Astrocyte (in vitro differentiated cells and primary cell): ENCODE data around the gene CTDP1. TPM values are rescaled to one million over a fixed set of nuclear protein-coding genes. Genes with fewer than 3 reads are reported as not detected.

ENCODE experiments used
- DNase-seq: peaks from one replicate; pipeline ENCODE4 v3.0.0-alpha.2; 2010; ENCODE audit warnings: low read depth
- FAIRE-seq: peaks from 2 replicates; lab custom pipeline; 2011; peaks lifted over from hg19 to GRCh38; lab: Jason Lieb, UNC
- H2AFZ ChIP-seq: 2 replicates; pipeline ENCODE4 v1.6.0; 2012; ENCODE audit warnings: low read depth, low read length, inconsistent platforms
- H3K27ac ChIP-seq: 2 replicates; pipeline ENCODE4 v1.5.1; 2011; ENCODE audit warnings: low read depth, low read length, inconsistent platforms
- H3K27me3 ChIP-seq: 2 replicates; pipeline ENCODE4 v1.6.0; 2011; ENCODE audit warnings: low read length, inconsistent platforms; ENCODE audit not compliant: insufficient read depth
- H3K36me3 ChIP-seq: 2 replicates; pipeline ENCODE4 v1.5.1; 2011; ENCODE audit warnings: low read length, inconsistent platforms; ENCODE audit not compliant: insufficient read depth
- H3K4me1 ChIP-seq: 2 replicates; pipeline ENCODE4 v1.5.1; 2011; ENCODE audit warnings: low read length, inconsistent platforms; ENCODE audit not compliant: insufficient read depth
- H3K4me2 ChIP-seq: 2 replicates; pipeline ENCODE4 v1.6.0; 2012; ENCODE audit warnings: low read length, inconsistent platforms
- H3K4me3 ChIP-seq: 2 replicates; pipeline ENCODE4 v1.5.1; 2011; ENCODE audit warnings: low read depth, mild to moderate bottlenecking, low read length, inconsistent platforms; ENCODE audit not compliant: insufficient read depth
- H3K79me2 ChIP-seq: 2 replicates; pipeline ENCODE4 v1.6.0; 2012; ENCODE audit warnings: mild to moderate bottlenecking, low read length, inconsistent platforms; ENCODE audit not compliant: insufficient read depth
- H3K9ac ChIP-seq: 2 replicates; pipeline ENCODE4 v1.6.0; 2012; ENCODE audit warnings: mild to moderate bottlenecking, low read length, inconsistent platforms
- H3K9me3 ChIP-seq: 2 replicates; pipeline ENCODE4 v1.5.1; 2012; ENCODE audit warnings: low read depth, mild to moderate bottlenecking, low read length, inconsistent platforms; ENCODE audit not compliant: insufficient read depth
- H4K20me1 ChIP-seq: 2 replicates; pipeline ENCODE4 v1.6.0; 2012; ENCODE audit warnings: low read length, inconsistent platforms; ENCODE audit not compliant: insufficient read depth
- H3K27ac Mint-ChIP-seq: one replicate; pipeline ENCODE4 v1.8.0; 2021; ENCODE audit warnings: mild to moderate bottlenecking, mixed read lengths; ENCODE audit not compliant: unreplicated experiment
- H3K27me3 Mint-ChIP-seq: one replicate; pipeline ENCODE4 v1.8.0; 2021; ENCODE audit warnings: low read depth, mixed read lengths; ENCODE audit not compliant: unreplicated experiment
- H3K36me3 Mint-ChIP-seq: one replicate; pipeline ENCODE4 v1.8.0; 2021; ENCODE audit warnings: low read depth, mixed read lengths; ENCODE audit not compliant: unreplicated experiment
- H3K4me1 Mint-ChIP-seq: one replicate; pipeline ENCODE4 v1.8.0; 2021; ENCODE audit warnings: low read depth, mixed read lengths; ENCODE audit not compliant: unreplicated experiment
- H3K4me3 Mint-ChIP-seq: one replicate; pipeline ENCODE4 v1.8.0; 2021; ENCODE audit warnings: mild to moderate bottlenecking, moderate library complexity, mixed read lengths; ENCODE audit not compliant: unreplicated experiment
- H3K9me3 Mint-ChIP-seq: one replicate; pipeline ENCODE4 v1.8.0; 2021; ENCODE audit warnings: mild to moderate bottlenecking, mixed read lengths; ENCODE audit not compliant: unreplicated experiment
- CTCF ChIP-seq: IDR thresholded peaks from 2 replicates; pipeline ENCODE4 v1.5.1; 2011; ENCODE audit warnings: low read depth, mild to moderate bottlenecking, inconsistent platforms, low read length, moderate library complexity; ENCODE audit not compliant: insufficient read depth
- EZH2 ChIP-seq: IDR thresholded peaks from 2 replicates; pipeline ENCODE4 v1.6.1; 2012; ENCODE audit warnings: mild to moderate bottlenecking, low read length, inconsistent platforms; ENCODE audit not compliant: insufficient read depth
- total RNA-seq: library from RNA; stranded (reverse); gene quantifications from 2 replicates; pipeline ENCODE4 v1.2.1, GENCODE V29; 2021

The CTDP1 gene
- total RNA-seq, 1 donor from 2014 or later: 31.7 TPM

DNA sequence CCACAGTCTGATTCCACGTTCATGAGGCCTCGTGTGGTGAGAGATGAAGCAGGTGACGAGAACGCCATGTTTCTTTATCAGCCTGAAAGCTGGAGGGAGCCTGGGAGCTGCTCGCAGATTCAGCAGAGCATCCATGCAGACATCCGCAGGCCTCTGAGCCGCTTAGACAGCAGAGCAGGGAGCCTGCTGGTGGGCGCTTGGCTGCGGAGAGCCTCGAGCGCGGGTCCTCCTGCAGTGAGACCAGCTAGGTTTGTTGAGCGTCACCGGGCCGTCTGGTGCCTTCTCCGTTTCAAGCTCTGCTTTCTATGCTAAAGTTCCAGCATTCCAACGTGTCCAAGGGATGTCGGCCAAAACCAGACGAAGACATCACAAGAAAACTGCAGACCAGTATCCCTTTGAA, 27.6 kb downstream of the CTDP1 start:
- Histone ChIP-seq H3K4me3 (no peak overlapping the region), H3K36me3 (peaks cover 21% of the 10 kb centered on the region), H3K4me2 (no peak overlapping the region), H2AFZ (no peak overlapping the region), H3K9me3 (no peaks in the 10 kb centered on the region), H3K9ac (no peak overlapping the region), H3K4me1 (no peaks in the 10 kb centered on the region), H3K27ac (no peak overlapping the region), H4K20me1 (peaks cover 27% of the 10 kb centered on the region), H3K27me3 (no peaks in the 10 kb centered on the region), H3K79me2 (peaks cover 16% of the 10 kb centered on the region)
- Mint-ChIP-seq H3K27ac (no peak overlapping the region), H3K27me3 (no peaks in the 10 kb centered on the region), H3K4me3 (no peak overlapping the region), H3K9me3 (no peaks in the 10 kb centered on the region), H3K4me1 (no peaks in the 10 kb centered on the region), H3K36me3 (peaks cover 26% of the 10 kb centered on the region)
- no peak for FAIRE-seq
- DNase-seq: no peak
- TF ChIP-seq CTCF: no peak
- TF ChIP-seq EZH2: no peak

- Histone ChIP-seq H3K27me3 (no peaks in the 10 kb centered on the region), H3K79me2 (peaks cover 16% of the 10 kb centered on the region), H3K9ac (no peak overlapping the region), H3K4me1 (no peaks in the 10 kb centered on the region), H3K36me3 (peaks cover 21% of the 10 kb centered on the region), H3K4me3 (no peak overlapping the region), H3K27ac (no peak overlapping the region), H3K9me3 (no peaks in the 10 kb centered on the region), H3K4me2 (no peak overlapping the region), H4K20me1 (peaks cover 27% of the 10 kb centered on the region), H2AFZ (no peak overlapping the region)
- no peaks in the 10 kb centered on the region for H3K27me3 Mint-ChIP-seq
- FAIRE-seq (no peak), DNase-seq (no peak)
- H3K4me3 Mint-ChIP-seq: no peak overlapping the region
- peaks cover 26% of the 10 kb centered on the region for H3K36me3 Mint-ChIP-seq
- TF ChIP-seq CTCF (no peak), EZH2 (no peak)
- H3K9me3 Mint-ChIP-seq: no peaks in the 10 kb centered on the region
- H3K27ac Mint-ChIP-seq: no peak overlapping the region
- H3K4me1 Mint-ChIP-seq: no peaks in the 10 kb centered on the region
These were observed 28.1 kb downstream of the CTDP1 start for GRCh38 chr18:79707671-79708070.

DNA sequence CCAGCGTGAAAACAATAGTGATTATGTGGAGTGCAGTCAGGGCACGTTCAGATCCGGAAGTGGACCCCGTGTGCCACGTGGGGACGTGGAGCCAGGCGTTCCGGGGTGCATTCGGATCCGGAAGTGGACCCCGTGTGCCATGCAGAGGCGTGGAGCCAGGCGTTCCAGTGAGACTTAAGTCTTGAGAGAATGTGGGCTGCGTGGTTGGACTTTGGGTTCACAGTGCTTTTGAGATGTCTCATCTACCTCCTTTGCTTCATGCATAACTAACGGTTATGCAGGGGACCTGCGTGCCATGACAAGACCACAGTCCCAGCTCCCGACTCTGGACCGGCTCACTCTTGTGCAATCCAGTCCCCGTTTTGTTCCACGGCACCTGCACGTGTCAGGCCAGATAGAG, 28.8 kb downstream of the CTDP1 start:
- peaks cover 14% of the 10 kb centered on the region for H3K79me2 ChIP-seq
- H3K9ac ChIP-seq: no peak overlapping the region
- no peaks in the 10 kb centered on the region for H3K4me1 Mint-ChIP-seq
- no peaks in the 10 kb centered on the region for H3K27me3 Mint-ChIP-seq
- H3K36me3 ChIP-seq: peaks cover 24% of the 10 kb centered on the region
- no peaks in the 10 kb centered on the region for H3K27me3 ChIP-seq
- no peaks in the 10 kb centered on the region for H3K9me3 Mint-ChIP-seq
- no peaks in the 10 kb centered on the region for H3K9me3 ChIP-seq
- no peak overlapping the region for H3K4me3 ChIP-seq
- H3K27ac Mint-ChIP-seq: no peak overlapping the region
- H3K36me3 Mint-ChIP-seq: peaks cover 28% of the 10 kb centered on the region
- no peaks in the 10 kb centered on the region for H3K4me1 ChIP-seq
- no peak overlapping the region for H2AFZ ChIP-seq
- no peak for TF ChIP-seq EZH2
- TF ChIP-seq CTCF: no peak
- H4K20me1 ChIP-seq: peaks cover 20% of the 10 kb centered on the region
- FAIRE-seq (no peak), DNase-seq (no peak)
- H3K27ac ChIP-seq: no peak overlapping the region
- no peak overlapping the region for H3K4me3 Mint-ChIP-seq
- no peak overlapping the region for H3K4me2 ChIP-seq
